Right atrium auricular region (tissue), 2 donors: ENCODE measurements around the gene RGS16. TPM values are rescaled to one million over a fixed set of nuclear protein-coding genes. Genes with fewer than 3 reads are reported as not detected.

Experiments
- DNase-seq: peaks from one replicate; pipeline ENCODE4 v3.0.0-alpha.2; 2019; ENCODE audit warnings: low spot score
- H3K27ac ChIP-seq, 2 donors: fragments of 200-600 bp; sonication (generic); 1 replicate in 1 of 2; 2 replicates in 1 of 2; pipeline ENCODE4 v1.5.1; 2016 to 2019
- H3K27me3 ChIP-seq, 2 donors: fragments of 200-600 bp; sonication (generic); one replicate each; pipeline versions ENCODE4 v1.5.1 to v1.6.0; 2017 to 2019
- H3K36me3 ChIP-seq: fragments of 200-600 bp; sonication (generic); one replicate; pipeline ENCODE4 v1.5.1; 2016
- H3K4me1 ChIP-seq, 2 donors: fragments of 200-600 bp; sonication (generic); one replicate each; pipeline versions ENCODE4 v1.5.1 to v1.6.0; 2017 to 2019
- H3K4me3 ChIP-seq, 2 donors: fragments of 200-600 bp; sonication (generic); 1 replicate in 1 of 2; 2 replicates in 1 of 2; pipeline ENCODE4 v1.5.1; 2017 to 2019; ENCODE audit warnings: mild to moderate bottlenecking in 1 of 2, moderate library complexity in 1 of 2
- H3K9me3 ChIP-seq, 2 donors: fragments of 200-600 bp; sonication (generic); one replicate each; pipeline ENCODE4 v1.5.1; 2019
- total RNA-seq, 2 donors: library from RNA; depleted of rRNA; stranded (reverse); fragments of >200 nt; gene quantifications; one replicate each; pipeline ENCODE4 v1.1.0, GENCODE V29; 2016
- TF ChIP-seq, protein P1 (sequence below), 2 donors: fragments of 200-600 bp; sonication (generic); IDR thresholded peaks; one replicate each; pipeline ENCODE4 v1.5.1; 2019; ENCODE audit warnings: antibody characterized with exemption in 2 of 2

RGS16 gene
- total RNA-seq, 2 donors from 2014 or later, result 1.4 to 2.2 TPM

DNA sequence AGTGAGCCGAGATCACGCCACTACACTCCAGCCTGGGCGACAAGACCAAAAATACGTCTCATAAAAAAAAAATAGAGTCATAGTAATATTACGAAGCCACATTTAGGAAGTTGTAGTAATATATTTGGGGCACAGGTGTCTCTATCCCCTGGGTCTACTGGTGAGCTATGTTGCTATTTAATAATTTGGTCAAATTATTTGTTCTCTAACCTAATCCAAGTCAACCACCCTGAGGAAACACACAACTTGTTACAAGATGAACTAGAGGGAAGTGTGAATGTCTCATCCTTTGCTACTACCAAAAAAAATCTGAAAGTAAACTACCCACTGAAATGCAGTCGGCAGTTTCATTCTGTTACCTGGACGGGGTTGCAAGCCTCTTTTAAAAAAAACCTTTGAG is 44.9 kb upstream of the RGS16 start:
- H3K27me3 ChIP-seq, result no peaks in the 10 kb centered on the region
- no peak overlapping the region for H3K4me3 ChIP-seq
- TF ChIP-seq, protein P1, sequence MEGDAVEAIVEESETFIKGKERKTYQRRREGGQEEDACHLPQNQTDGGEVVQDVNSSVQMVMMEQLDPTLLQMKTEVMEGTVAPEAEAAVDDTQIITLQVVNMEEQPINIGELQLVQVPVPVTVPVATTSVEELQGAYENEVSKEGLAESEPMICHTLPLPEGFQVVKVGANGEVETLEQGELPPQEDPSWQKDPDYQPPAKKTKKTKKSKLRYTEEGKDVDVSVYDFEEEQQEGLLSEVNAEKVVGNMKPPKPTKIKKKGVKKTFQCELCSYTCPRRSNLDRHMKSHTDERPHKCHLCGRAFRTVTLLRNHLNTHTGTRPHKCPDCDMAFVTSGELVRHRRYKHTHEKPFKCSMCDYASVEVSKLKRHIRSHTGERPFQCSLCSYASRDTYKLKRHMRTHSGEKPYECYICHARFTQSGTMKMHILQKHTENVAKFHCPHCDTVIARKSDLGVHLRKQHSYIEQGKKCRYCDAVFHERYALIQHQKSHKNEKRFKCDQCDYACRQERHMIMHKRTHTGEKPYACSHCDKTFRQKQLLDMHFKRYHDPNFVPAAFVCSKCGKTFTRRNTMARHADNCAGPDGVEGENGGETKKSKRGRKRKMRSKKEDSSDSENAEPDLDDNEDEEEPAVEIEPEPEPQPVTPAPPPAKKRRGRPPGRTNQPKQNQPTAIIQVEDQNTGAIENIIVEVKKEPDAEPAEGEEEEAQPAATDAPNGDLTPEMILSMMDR (IDR thresholded peaks at IDR 0.05), result no peak

DNA sequence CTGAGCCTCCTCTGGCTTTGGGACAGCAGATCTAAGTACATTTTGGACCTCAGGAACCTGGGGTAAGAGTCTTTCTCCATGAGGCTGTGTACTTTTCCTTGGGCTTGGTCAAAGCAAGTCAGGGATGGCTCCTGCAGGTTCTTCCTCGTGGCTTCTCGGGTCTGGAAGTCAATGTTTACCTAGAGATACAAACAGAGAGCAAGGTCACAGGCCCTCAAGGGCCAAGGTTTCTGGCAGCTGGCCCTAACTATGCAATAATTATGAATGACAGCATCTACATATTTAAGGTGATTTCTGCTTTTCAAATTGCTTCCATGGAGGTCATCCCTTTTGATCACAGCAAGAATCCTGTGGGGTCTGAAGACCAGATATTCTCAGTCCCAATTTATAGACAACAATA is 42.5 kb upstream of the RGS16 start:
- Histone ChIP-seq H3K4me1 (no peaks in the 10 kb centered on the region), H3K27ac (no peak overlapping the region), H3K36me3 (no peaks in the 10 kb centered on the region), H3K9me3 (no peaks in the 10 kb centered on the region), H3K4me3 (no peak overlapping the region), H3K27me3 (no peaks in the 10 kb centered on the region)
- no peak for DNase-seq
- TF ChIP-seq, protein P1 (IDR thresholded peaks at IDR 0.05), result no peak

More for the DNA sequence above, 44.9 kb upstream of the RGS16 start:
- H3K9me3 ChIP-seq, result no peaks in the 10 kb centered on the region
- DNase-seq, result no peak
- H3K36me3 ChIP-seq, result no peaks in the 10 kb centered on the region
- H3K4me1 ChIP-seq, result no peaks in the 10 kb centered on the region
- no peak overlapping the region for H3K27ac ChIP-seq

DNA sequence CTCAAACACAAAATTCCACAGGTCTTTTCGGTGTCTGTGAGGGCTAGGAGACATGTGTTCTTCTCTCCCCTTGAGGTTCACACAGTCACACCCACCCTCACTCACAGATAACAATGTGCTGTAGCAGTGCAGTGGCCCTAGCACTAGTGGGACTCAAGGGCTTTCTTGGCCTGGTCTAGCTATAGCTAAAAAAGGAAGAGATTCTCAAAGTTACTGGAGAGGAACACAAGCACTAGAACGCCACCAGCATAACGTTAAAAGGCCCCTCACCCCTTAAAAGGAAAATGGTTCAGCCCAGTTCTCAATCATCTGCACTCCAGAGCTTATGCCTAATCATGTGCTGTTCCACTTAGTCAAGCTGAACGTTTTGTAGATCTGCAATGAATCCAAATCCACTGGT is 40.7 kb upstream of the RGS16 start:
- no peaks in the 10 kb centered on the region for H3K4me1 ChIP-seq

DNA sequence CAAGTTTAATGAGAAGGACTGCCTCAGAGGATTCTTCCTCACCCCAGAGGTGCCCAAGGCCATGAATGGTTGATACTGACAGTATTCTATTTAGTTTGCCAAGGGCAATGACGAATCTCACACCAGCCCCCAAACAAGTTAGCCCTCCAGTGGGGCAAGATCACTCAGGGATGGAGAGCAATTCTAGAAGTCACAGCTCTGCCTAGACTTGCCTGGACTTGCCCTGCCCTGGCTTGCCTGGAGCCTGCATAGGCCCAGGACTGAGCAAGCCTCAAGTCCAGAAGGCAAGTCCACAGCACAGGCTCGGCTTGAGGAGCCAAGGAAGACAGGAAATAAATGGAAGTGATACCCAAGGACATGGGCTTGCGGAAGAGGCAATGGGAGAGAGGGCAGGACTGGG is 39.5 kb upstream of the RGS16 start:
- Histone ChIP-seq H3K27ac (no peak overlapping the region), H3K36me3 (no peaks in the 10 kb centered on the region), H3K4me1 (no peaks in the 10 kb centered on the region), H3K4me3 (no peak overlapping the region), H3K27me3 (no peaks in the 10 kb centered on the region), H3K9me3 (no peaks in the 10 kb centered on the region)
- TF ChIP-seq, protein P1 (IDR thresholded peaks at IDR 0.05), result no peak
- DNase-seq, result no peak

More for the DNA sequence above, 40.7 kb upstream of the RGS16 start:
- H3K9me3 ChIP-seq, result no peaks in the 10 kb centered on the region
- no peaks in the 10 kb centered on the region for H3K36me3 ChIP-seq
- H3K4me3 ChIP-seq, result no peak overlapping the region
- TF ChIP-seq, protein P1 (IDR thresholded peaks at IDR 0.05), result no peak
- H3K27ac ChIP-seq, result no peak overlapping the region
- no peaks in the 10 kb centered on the region for H3K27me3 ChIP-seq
- no peak for DNase-seq

DNA sequence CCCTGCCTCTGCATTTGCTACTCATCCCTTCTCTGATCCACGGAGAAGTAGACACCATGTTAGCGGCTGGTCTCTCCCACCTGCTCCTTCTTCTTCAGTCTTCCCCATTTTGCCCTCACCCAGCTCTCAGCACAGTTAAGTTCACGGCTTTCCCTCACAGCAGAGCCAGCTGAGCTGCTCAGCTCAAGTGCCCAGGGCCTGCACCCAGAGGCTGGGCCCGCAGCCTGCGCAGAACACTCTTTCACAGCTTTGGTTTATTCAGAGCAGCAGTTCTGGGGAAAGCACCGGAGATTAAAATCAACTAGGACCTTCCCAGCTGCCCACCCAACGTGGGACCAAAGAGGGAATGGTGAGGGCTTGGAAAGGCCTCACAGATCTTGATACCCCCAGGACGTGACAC is 38.3 kb upstream of the RGS16 start:
- TF ChIP-seq, protein P1 (IDR thresholded peaks at IDR 0.05), result no peak
- Histone ChIP-seq H3K36me3 (no peaks in the 10 kb centered on the region), H3K27ac (no peak overlapping the region), H3K27me3 (no peaks in the 10 kb centered on the region), H3K4me3 (no peak overlapping the region), H3K4me1 (no peaks in the 10 kb centered on the region), H3K9me3 (no peaks in the 10 kb centered on the region)
- DNase-seq, result no peak

DNA sequence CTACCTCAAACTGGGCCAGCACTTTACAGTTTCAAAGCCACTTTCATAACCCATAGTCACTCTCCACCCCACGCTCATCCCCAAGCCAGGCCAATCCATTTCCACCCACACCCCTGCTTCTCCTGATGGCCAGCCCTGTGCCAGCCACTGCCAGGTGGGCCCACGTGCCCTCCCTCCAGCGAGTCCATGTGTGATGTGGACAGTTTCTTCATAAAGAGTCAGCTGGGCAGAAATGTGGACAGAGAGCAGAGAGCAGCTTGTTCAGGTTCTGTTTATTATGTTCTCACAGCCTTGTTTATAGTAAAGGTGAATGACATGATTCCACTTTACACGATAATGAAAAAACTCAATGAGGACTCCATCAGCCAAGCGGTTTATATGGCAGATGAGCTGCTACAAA is 37.4 kb upstream of the RGS16 start:
- Histone ChIP-seq H3K9me3 (no peaks in the 10 kb centered on the region), H3K36me3 (no peaks in the 10 kb centered on the region), H3K4me3 (no peak overlapping the region), H3K27me3 (no peaks in the 10 kb centered on the region), H3K4me1 (no peaks in the 10 kb centered on the region), H3K27ac (no peak overlapping the region)
- DNase-seq, result no peak
- TF ChIP-seq, protein P1 (IDR thresholded peaks at IDR 0.05), result no peak
